HTR-8/SVneo (cell line): Measurements from ENCODE around the gene CDH4.

Experiments used
- DNase-seq: peaks from one replicate; pipeline ENCODE4 v3.0.0; 2011; ENCODE audit warnings: low spot score, mixed read lengths; ENCODE audit not compliant: insufficient read length
- FAIRE-seq: peaks from 2 replicates; lab custom pipeline; 2011; peaks lifted over from hg19 to GRCh38; lab: Jason Lieb, UNC

Gene CDH4

DNA sequence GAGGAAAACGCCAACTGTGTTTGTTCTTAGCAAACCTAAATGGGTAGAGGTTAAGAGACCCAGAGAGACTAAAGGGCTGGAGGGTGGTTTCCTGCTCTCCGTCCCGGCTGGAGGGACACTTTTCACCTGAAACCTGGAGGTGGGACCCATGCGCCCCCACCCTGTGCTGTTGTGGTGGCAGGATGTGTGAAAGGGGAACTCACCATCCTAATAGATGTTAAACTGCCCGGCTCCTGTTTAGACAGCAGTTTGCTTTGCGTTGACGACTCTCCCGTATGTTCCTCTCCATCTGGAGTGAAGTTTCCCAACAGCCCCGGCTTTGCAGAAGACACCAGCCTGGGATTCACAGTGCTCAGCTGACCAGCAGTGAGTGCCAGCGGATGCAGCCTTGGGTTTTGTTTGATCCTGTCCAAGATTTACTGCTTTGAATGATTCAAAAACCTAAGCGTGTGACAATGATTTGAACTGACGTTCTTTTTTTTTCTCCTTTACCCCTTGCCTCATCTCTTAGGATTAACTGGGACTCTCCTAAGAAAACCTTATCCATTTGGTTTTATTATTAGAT is 66.0 kb downstream of the CDH4 start:
- DNase-seq (no peak), FAIRE-seq (no peak)

DNA sequence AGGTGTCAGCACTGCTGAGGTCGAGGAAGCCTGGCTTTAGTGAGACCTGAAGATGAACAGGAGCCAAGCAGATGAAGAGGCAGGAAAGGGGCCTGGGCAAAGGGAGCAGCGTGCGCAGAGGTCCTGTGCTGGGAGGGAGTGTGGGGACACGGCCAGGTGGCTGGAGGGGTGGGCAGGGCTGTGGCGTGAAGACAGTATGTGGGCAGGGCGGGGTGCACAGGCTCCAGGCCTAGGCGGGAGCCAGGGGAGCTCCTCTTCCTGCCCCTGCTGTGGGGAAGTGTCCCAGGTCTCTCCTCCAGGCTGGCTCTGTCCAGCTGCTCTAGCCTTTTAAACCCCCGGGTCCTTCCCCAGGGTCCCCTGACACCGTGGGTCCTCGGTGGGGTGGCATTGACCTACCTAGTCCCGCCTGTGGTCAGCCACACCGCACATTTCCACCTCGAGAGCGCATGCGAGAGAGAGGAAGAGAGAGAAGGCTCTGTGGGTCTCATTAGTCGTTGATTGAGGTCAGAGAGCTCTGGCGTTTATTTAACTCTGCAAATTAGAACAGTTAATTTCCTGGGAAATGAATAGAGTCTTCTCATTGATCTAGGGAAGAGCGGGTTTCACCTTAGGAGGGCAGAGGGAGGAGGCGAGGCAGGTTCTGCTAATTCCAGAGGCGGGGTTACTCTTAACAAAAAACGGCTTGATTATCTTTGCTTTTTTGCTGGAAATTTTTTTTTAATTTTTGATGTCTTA is 68.8 kb downstream of the CDH4 start:
- FAIRE-seq: peak; percentile 72
- no peak for DNase-seq

DNA sequence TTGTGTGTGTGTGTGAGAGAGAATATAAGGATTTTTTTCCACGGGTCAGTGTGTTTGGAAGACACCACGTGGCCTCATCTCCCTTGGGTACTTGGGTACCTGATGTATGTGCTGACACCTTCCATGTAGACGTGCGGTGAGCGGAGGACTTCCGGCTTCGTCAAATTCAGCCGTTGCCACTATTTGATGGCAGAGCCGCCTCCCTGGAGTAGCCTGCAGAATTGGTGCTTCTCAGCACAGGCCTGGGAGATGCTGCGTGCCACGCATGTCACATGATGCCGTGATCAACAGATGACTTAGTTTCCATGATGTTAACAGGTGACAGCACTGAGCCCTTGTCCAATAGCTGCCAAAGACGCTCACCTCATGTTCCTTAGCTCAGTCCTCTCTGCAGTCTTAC is 69.4 kb downstream of the CDH4 start:
- FAIRE-seq (peak; percentile 79), DNase-seq (no peak)

DNA sequence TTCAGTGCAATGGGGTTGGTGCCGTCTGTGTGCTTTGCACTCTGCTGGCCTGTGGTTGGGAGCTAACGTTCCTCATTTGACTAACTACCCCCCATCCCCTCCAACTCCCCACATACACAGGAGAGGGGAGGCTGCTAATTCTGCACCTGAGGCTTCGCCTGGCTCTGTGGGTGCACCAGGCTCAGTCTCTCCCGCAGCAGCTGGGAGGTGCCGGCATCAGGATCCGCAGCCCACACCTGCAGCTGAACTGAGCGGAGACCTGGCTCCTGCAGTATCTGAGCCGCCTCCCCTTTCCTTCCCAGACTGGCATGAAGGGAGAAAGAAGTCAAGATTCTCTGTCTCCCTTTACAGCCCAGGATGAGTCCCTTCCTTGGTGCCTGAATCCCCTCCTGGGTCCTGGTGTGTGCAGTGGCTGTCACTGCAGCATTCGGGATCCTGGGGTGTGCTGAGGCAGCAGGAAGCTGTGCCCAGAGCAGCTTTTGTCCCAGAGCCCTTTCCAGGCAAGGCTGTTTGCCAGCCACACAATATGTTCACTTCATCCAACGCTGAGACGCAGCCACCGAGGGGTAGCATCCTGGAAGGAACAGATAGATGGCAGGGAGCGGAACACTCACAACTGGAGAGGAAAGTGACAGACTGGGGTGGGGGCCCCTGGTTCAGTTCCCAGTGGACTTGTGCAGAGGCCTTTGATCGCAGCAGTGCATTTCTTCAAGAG is 70.2 kb downstream of the CDH4 start:
- FAIRE-seq: no peak
- DNase-seq: no peak

DNA sequence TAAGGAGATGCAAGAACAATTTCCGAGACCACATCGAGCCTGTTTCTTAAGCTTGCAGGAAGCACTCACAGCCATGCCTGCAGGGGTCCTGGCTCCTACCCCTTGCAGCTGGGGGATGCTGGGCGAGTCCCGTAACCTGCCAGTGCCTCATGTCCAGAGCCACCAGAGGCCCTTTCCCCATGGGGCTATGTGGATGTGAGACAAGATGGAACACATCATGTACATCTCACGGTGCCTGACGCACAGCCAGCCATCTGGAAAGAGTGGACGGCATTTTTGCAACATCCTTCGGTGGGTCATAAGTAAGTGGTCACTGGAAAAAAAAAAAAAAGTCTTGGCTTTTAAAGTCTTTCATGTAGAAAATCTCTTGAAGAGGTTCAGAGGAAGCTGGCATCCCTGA is 72.8 kb downstream of the CDH4 start:
- no peak for FAIRE-seq
- no peak for DNase-seq

GRCh38 chr20:61325718-61326117 is 73.7 kb downstream of the CDH4 start:
- no peak for FAIRE-seq

GRCh38 chr20:61328911-61329558 is 77.0 kb downstream of the CDH4 start:
- DNase-seq: no peak
- FAIRE-seq: peak; percentile 99

More at GRCh38 chr20:61325718-61326117, 73.7 kb downstream of the CDH4 start:
- no peak for DNase-seq

- no peak for FAIRE-seq
- no peak for DNase-seq
These were observed 78.4 kb downstream of the CDH4 start for GRCh38 chr20:61330441-61330840.

- no peak for DNase-seq
- FAIRE-seq: peak; percentile 98
These were observed 79.5 kb downstream of the CDH4 start for GRCh38 chr20:61331543-61331942.

- DNase-seq: no peak
- no peak for FAIRE-seq
These were observed 80.2 kb downstream of the CDH4 start for GRCh38 chr20:61332016-61332975.

GRCh38 chr20:61333484-61334108 is 81.5 kb downstream of the CDH4 start:
- DNase-seq (no peak), FAIRE-seq (peak; percentile 55)

GRCh38 chr20:61340157-61340556 is 88.1 kb downstream of the CDH4 start:
- FAIRE-seq: peak; percentile 40
- DNase-seq: no peak

GRCh38 chr20:61341605-61342004 is 89.5 kb downstream of the CDH4 start:
- no peak for DNase-seq
- FAIRE-seq: no peak

- FAIRE-seq (no peak), DNase-seq (no peak)
These were observed 91.9 kb downstream of the CDH4 start for GRCh38 chr20:61343934-61344333.

DNA sequence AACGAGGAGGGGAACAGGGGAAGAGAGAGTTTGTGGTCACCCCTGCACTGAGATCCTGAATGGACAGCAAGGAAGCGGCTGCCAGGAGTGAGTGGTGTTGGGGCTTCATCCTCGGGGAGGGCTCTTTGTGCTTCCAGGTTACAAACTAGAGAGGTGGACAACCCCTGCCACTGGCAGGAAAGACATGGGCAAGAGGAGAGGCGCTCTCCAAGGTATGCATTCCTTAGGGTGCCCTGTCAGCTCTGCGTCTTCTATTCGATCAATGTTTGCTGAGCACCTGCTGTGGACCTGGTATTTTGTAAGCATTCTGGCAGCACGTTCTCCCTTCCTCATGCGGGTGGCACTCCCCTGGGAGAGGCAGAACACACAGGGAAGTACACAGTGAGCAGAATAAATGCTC is 93.6 kb downstream of the CDH4 start:
- FAIRE-seq: peak; percentile 65
- DNase-seq: no peak

GRCh38 chr20:61346996-61347395 is 94.9 kb downstream of the CDH4 start:
- DNase-seq (no peak), FAIRE-seq (peak; percentile 63)

DNA sequence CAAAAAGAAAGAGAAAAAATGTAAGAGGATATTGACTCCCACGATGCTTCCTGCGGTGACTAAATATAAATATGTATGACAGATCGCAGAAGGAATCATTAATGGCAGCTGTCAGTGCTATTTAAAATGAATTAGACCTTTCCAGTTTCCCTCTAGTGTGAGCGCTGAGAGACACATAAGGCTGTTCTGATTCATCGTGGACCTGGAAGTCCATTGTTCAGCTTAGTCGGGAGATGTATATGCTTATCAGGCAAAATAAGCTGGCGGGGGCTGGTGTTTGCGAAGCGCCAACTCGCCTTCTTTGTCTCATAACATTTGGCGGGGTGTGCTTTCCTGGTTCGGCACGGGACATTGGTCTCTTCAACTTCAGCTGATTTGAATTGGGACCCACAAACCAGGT is 95.4 kb downstream of the CDH4 start:
- no peak for DNase-seq
- FAIRE-seq: no peak

DNA sequence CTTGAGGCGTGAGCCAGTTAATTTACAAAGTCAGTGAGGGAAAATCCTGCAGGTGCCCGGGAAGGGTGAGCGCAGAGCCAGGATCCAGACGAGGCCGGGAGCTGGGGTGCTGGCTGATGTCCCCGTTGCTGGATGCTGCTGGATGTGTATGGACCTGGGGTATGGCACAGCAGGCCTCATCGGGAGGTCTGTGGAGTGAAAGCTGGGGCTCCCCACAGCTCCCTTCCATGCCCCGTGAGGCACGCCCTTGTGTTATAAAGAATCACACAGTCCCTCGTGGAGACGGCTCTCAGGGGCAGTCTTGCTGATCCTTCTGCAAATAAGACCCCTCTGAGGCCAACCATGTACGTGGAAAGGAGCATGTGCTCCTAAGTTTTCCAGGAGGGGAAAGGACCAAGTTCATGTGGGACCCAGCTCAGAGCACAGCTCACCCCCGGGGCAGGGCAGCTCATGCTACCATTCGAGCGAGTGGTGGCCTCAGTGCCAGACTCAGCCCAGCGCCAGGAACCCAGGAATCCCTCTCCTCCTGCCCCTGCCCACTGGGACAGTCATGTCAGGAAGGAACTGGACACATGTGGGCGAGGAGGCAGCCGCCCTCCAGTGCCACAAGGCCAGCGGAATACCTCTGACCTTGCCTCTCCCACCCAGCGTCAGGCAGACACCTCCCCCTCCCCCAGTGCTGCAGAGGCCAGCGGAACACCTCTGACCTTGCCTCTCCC is 97.5 kb downstream of the CDH4 start:
- FAIRE-seq: no peak
- no peak for DNase-seq
